Germinal center (tissue), 1 donor: ENCODE measurements around the gene WWTR1.

ENCODE experiments used
- DNase-seq: peaks from one replicate; pipeline ENCODE4 v3.0.0; 2012; ENCODE audit warnings: mixed read lengths, low spot score

WWTR1 gene

DNA sequence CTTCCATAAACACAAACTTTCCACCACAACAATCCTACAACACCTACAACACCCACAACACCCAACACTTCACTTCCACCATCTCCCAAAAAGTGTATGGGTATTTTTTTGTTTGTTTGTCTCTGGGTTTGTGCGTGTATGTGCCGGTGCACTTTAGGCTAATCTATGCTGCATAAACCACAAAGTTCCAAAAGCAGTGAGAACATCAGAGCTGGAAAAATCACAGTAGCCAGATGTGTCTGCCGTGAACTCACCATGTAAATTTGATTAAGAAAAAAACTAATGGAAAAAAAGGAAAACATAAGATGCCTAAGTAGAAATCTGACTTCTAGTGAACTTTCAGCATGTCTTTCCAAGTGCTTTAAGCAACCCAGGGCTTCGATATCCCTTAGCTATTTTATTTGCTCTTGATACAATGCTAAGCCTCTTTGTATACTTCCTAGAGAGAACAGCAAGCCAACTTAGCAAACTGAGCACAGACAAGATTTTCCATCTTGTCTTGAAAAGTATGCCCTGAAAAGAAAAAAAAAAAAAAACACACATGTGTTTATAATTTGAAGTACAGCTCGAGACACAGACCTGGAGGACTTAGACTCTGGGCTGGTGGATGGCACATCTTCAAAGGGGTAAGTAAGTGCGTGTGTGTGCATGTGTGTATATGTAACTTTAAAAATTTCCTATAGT, 91.4 kb downstream of the WWTR1 start:
- no peak for DNase-seq

DNA sequence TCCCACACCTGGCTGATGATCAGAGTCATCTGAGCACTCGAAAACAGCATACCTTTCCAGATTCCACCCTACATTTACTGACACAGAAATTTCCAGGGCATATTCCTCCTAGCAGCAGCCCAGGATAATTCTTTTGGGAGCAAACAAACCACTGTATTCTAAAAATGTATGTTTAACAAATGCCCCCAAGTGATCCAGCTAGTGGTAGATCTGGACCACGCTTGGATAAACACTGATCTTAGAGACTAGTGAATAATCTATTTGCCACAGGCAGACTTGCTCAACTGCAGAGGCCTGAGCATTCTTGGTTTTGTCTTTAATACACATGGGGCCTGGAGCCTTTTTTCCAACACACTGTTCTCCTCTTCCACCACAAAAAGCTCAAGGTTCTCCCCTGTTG, 93.7 kb downstream of the WWTR1 start:
- no peak for DNase-seq

DNA sequence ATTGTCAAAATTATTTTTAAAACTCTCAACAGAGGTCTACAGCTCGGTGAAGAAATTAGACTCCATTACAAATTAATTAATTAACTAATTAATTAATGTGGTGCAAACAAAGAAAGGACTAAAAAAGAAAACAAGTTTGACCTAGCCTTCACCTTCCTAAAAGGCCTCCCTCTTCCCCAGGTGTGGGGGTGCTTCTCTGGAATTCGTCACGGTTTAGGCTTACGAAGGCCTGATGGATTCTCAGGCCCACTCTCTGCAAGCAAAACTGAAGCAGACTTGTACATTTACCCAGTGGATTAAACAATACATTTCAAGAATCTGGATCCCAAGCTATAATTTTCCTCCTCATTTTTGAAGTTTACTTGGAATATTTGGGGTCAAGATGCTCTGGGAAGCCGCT, 94.7 kb downstream of the WWTR1 start:
- no peak for DNase-seq

DNA sequence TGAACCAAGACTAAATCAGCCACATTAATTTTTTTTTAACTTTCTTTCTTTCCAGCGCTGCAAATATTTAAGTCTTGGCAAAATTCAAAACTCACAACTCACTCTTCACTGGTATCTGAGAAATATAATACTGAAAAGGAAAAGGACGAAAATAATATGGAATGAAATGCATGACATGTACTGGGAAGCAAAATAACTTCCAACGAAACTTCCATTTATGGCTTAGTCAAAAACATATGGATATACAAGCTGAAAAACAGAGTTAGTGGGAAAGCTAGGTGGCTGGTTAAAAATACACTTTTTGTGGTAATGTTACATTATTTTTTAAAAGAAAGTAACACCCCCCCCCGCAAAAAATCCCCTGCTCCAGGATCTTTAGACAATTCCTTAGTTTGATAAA, 97.2 kb downstream of the WWTR1 start:
- no peak for DNase-seq

DNA sequence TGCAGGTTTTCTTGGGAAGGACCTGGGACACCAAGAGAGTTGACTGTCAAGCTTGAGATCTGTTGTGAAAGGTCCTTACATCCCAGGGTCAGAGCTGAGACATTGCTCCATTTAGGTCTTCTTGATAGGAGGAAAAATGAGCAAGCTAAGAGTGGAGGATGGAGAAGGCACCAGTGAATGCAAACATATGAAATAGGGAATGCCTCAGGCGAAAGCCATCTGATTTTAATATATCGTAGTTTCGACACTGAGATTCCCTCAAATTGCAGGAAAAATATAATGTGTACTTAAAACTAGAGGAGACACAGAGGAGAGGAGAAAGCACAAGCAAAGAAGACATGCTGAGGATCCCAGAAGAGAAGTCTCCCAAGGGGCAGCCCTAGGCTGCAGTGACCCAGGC, 97.8 kb downstream of the WWTR1 start:
- DNase-seq: no peak

DNA sequence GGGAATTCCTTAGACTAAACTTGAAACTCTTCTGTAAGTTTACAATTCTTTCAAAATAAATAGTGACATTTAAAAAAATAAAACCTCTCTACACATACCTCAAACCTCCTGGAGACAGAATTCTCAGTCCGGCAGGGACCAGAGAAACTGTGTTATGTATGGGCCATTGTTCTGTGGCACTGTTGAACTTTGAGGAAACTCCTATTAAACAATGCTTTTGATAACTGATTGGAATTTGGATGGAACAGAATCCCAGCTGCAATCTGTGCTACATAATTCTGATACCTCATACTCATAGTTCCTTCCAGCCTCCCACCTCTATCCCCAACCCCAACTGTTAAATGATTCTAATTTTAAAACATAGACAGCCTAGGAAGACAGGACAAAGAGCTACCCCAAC, 98.3 kb downstream of the WWTR1 start:
- no peak for DNase-seq

DNA sequence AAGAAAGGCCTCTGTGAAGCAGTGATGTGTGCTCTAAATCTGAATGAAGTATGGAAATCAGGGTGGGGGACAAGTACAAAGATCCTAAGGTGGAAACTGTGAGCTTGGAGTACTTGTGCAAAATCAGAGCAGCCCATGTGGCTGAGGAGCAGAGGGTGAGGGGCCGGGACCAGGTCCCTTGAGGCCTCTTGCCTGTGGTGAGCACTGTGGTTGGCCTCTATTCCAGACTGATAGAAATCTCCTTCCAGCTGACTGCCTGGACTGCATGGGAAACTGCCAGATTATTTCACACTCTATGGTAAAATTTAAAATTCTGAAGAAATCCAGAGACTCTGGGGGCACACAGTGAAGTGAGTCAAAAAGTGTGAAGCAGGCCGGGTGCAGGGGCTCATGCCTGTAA, 101.9 kb downstream of the WWTR1 start:
- DNase-seq: no peak

DNA sequence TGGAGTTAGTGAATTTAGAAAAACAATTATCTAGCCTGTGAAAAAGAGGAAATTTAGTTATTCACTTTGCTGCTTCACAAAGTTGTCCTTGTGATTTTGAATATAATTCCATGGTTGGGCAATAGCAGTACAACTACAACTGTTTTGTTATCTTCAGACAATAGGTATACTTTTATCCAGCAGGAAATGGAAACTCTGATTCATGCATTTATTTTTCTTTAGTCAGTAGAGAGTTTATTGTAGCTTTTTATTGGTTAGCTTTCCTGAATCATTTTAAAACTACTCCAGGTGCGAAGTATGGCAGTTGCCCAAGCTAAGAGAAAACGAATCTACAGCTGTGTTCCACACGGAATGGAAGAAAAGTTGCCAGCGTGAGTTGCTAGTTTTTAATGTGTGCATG, 103.0 kb downstream of the WWTR1 start:
- DNase-seq: no peak

DNA sequence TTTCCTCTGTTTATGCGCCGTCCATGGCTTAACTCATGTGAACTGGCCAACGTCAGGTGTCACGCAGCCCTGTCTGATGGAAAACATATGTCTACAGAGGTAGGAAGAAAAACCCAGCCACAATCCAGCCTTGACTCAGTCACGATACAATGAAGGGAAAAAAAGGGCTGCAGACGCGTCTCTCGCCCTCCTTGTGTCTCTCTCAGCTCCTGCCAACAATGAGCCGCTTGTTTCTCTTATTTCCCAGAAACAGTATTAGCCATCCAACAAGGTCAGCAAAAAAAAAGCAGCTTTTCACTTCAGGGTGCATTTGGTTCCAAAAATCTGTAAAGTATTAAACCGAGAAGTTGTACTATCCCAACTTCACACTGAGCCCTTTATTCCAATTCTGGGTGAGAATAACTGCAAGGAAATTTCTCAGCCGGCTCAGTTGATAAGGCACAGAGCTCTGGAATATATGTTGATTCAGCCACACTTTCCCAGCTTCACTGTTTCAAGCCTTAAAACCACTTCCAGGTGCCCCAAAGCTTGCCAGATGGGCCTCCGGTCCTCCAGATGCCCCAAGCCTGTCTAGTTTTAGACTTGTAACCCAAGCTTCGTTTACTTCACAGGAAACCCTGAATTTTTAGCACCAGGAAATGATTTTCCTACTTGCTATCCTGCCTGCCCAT, 103.9 kb downstream of the WWTR1 start:
- no peak for DNase-seq

DNA sequence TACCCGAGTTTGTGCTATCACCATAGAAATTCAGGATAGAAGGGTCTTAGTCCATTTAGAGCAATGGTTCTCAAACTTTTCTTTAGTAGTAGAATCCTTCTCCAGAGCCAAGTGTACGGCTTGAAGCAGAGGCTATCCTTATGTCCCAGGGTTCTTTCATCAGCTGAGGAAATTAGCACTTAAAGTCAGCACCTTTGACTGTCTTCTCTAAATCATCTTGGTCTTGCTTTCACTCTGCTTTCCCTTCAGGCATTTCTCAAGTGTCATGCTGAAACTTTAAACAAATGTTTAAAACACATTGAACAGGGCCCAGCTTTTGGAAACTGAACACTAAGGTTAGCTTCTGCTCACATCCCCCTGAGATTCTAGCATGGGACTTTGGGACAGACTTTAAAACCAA, 105.1 kb downstream of the WWTR1 start:
- no peak for DNase-seq

DNA sequence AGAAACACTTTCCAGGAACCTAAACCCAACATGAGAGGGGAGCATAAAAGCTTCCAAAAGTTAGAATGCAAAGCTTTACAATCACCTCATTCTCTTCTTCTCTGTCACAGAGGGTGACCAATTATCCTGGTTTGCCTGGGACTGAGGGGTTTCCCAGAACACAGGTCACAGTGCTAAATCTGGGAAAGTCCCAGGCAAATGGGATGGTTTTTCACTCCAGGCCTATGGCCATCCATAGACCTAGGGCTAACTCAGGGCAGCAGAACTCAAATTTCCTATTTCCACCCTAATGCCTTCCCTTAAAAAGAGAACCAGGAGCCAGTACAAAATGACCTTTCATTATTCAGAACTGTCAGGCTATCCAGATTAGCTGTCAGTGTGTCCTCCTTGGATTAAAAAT, 106.3 kb downstream of the WWTR1 start:
- no peak for DNase-seq

DNA sequence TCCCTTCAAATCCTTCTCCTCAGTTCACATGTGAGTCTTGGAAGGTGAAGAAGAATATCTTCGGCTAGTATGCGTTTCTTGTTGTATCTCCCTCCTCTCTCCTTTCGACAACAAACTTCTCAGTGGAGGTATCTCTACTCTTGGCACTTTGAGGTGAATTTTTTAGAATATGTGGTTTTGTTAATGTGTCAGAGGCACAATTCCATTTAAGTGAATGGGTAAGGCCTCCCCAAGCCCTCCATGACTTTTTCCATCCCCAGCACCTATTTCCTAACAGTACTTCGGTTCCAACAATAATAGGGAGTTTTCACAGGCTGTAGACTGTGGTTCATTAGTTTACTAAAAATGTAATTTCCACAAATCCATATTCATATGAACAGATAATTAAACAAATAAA, 109.2 kb downstream of the WWTR1 start:
- no peak for DNase-seq

DNA sequence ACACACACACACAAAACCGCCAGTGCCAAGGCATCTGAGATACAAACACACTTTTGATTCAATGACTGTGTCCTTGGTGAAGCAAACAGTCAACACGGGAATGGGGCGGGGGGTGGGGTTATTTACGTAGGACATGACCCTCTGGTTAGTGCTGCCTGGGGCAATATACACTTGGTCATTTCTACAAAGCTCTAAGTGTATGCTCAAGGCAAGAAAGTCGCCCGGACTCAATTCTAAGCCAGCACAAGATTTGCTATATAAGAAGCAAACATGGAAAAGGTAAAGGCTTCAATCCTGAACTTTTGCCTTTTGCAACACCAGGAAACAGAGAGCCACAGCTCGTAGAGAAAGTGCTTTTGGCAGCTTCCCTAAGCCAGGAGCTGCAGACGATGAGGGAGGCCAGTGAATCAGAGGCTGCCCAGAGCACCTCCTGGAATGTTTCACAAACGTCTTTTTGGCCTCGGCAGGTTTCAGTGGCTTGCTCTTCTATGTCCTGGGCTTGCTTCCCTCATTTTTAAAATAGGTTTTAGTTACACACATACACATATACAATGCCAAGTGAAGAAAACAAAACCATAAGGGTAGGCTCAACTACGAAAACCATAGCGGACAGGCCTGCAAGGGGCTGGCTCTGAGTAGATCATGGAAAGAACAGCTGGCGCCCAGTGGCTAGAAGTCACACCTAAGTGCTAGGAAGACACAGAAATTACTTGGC, 109.7 kb downstream of the WWTR1 start:
- DNase-seq: no peak

DNA sequence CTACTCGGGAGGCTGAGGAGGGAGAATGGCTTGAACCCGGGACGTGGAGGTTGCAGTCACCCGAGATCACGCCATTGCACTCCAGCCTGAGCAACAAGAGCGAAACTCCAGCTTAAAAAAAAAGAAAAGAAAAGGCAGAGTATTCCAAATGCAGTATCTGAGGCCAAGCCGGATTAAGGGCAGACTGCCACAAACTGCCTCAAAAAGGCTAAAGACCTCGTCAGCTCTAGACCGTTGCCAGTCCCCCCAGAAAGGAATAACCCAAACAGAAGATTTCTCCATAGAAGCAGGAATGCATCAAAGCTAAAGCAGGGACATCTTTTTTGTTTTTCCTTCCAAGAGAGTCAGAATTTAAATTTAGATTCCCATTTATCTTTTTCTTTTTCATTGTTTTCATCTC, 110.4 kb downstream of the WWTR1 start:
- no peak for DNase-seq

DNA sequence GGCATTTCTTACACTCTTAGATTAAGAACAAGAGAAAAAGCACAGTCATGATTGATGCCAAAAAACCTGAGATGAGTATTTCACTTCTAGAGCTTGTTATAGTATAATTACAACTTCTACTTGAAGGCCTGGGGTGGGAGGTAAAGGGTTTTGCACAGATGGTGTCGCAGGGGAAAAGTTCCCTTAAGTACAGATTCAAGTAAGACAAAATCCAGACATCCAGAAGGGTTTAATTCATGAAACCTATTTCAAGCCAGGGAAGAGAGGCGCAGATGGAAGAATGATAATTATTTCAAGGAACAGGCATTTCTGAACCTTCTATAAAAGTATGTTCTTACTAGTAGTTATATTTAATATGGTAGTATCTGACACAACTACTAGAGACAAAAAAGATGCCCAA, 112.8 kb downstream of the WWTR1 start:
- no peak for DNase-seq

DNA sequence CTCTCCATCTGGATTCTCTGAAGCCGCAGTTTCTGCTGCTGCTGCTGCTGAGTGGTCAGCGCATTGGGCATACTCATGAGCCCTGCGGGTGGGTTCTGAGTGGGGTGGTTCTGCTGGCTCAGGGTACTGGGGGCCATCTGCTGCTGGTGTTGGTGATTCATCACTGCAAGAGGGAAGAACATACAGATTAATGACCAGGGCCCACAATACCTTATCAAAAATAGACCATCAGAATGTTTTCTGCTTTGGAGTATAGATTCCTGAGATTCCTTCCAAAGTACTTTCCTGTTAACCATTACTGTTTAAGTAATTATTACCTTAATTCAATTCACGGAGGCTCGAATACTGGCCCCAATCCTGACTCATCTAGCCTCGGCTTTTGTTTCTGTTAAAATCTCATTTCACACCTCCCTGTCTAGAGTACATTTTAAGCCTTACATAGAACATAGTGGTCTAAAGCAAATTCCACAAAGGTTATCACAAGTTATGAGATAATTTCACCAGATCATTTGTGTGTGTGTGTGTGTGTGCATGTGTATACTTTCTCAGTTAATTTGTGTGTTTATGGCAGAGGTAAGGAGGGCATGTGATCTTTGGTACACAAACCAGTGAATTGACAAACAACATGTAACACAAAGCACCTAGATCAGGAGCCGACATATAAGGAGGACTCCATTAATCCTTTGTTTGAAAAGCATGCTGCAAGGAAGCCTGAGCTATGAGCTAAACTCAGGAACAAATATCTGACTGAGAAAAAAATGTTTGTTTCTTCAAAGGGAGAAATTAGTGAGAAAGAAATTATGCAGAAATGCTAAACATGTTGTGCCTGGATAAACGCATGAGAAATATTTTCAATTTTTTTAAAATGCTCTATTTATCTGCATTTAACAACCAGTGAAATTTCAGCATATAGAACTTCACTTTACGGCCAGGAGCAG, 115.2 kb downstream of the WWTR1 start:
- DNase-seq: no peak

DNA sequence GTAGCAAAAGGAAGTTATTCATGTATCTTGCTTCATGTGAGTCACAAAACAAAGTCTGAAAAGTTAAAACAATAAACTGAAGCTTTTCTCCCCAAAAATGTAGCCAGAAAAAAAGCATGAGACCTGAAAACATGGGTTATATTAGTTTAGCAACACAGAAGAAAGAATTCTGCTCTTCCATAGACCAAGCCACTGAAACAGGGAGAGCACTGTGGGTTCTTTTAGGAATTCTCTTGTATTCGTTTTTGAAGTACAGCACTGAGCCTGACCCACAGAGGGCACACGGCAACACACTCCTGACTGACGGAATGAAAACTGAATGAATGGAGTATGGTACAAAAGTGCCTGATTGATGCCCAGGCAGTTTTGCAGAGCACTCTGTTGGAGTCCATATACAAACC, 116.7 kb downstream of the WWTR1 start:
- DNase-seq: no peak

DNA sequence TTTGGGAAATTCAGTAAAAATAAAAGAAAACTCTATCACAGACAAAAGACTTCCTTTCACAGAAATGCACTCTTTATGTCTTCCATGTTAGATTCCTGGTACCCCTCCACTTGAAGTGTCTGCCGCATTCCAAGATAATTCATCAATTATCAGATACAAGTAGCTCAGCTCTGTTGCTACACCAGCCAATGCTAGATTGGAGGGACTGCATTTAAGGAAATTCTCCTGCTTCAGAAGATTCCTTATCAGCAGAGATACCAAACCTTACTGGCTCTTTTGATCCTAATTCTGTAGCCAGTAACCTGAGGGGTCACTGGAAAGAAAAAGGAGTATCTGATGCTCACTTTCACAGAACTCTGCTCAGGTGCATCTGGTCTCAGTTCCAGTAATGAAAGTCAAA, 119.5 kb downstream of the WWTR1 start:
- DNase-seq: no peak

DNA sequence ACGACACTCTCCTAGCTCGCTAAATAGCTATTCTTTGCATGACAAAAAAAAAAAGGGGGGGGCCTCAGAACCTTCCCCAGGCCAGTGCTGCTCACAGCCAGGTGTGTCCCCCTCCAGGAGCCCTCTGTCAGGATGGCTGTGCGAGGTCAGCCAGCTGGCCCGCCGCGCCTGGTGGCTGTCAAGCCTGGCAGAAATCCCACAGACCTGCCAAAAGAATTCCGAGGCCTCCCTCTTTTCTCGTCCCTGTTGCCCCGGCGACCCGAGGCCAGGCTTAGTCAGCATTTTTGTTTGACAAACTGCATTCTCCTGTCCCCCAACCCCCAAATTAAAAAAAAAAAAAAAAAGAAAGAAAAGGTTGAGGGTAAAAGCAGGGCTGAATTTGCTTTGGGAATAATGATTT, 121.4 kb downstream of the WWTR1 start:
- no peak for DNase-seq

DNA sequence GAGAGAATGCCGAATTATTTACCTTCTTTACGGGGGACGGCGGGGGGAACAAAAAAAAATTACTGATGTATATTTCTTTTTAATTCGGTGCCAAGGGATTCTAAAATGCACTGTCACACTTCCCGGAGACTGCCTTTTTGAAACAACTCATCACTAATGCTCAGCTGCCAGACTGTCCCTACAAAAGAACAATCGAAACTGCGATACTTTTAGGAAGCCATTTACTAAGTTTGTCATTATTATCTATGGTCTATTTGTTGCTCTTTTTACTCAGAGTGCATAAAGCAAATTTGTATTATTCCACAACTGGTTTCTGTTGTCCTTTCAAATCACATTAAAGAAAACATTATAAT, 122.5 kb downstream of the WWTR1 start:
- DNase-seq: no peak

DNA sequence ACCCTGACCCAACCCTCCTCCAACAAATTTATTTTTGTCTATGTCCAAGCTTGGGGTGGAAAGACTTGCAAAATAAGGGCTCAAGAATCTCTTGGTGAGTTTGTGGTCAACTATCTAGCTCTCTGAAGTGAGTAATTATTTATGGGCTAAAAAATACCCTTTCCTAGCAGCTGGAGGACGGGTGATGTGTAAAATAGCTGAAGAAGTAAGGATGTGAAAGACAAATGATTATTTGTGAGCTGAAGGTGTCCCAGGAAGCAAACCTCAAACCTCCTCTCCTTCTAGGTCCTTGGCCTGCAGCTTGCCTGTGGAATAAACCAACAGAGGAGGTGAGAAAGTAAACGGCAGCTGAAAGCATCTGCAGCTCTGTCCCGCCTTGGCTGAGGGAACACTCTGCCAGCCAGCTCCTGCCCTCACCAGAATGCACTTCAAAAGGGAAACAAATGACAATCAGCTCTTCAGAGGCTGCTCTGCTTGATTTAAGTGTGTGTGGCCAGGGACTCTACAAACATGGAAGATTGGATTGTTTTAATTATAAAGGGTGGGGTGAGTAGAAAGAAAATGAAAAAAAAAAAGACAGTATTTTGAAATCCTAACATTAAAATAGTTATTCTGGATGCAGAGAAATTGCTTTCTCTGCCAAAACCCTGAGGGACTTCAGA, 123.0 kb downstream of the WWTR1 start:
- DNase-seq: no peak

DNA sequence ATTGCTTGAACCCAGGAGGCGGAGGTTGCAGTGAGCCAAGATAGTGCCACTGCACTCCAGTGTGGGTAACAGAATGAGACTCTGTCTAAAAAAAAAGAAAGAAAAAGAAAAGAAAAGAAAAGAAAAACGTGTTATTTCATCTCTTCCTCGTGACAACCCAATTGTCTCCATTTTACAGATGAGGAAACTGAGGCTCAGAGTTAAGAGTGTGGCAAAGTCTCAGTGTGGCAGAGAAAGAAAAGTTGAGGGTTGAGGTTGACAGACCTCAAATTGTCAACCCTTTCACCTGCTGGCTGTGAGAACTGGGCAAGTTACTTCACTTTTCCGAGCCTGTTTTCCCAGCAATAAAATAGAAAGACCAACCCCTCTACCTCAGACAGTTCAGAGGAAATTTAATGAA, 123.7 kb downstream of the WWTR1 start:
- DNase-seq: no peak
